ENCODE data around the gene CHST12.

Gene CHST12

GRCh38 chr7:2480070-2480408 lies 76.6 kb downstream of the CHST12 start:
- ChIA-PET CTCF (interaction anchor here (0.8 to 2.9 kb wide), 7 partner anchors 10 to 201 kb away, joined by 3 to 25 read pairs (median 6); no protein-coding TSS in a partner anchor), POLR2A (interaction anchor here (0.6 kb wide), 1 partner anchor 17 kb away, joined by 3 read pairs; no protein-coding TSS in a partner anchor)
- DNase-seq (ENCODE audit: low read depth, low spot score), result no peak
- no peak overlapping the region for H3K4me3 ChIP-seq (ENCODE audit: low read depth, low read length)
- TF ChIP-seq, protein P1, sequence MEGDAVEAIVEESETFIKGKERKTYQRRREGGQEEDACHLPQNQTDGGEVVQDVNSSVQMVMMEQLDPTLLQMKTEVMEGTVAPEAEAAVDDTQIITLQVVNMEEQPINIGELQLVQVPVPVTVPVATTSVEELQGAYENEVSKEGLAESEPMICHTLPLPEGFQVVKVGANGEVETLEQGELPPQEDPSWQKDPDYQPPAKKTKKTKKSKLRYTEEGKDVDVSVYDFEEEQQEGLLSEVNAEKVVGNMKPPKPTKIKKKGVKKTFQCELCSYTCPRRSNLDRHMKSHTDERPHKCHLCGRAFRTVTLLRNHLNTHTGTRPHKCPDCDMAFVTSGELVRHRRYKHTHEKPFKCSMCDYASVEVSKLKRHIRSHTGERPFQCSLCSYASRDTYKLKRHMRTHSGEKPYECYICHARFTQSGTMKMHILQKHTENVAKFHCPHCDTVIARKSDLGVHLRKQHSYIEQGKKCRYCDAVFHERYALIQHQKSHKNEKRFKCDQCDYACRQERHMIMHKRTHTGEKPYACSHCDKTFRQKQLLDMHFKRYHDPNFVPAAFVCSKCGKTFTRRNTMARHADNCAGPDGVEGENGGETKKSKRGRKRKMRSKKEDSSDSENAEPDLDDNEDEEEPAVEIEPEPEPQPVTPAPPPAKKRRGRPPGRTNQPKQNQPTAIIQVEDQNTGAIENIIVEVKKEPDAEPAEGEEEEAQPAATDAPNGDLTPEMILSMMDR (IDR thresholded peaks at IDR 0.05; ENCODE audit: insufficient read depth, low read length, missing control alignments), result no peak

DNA sequence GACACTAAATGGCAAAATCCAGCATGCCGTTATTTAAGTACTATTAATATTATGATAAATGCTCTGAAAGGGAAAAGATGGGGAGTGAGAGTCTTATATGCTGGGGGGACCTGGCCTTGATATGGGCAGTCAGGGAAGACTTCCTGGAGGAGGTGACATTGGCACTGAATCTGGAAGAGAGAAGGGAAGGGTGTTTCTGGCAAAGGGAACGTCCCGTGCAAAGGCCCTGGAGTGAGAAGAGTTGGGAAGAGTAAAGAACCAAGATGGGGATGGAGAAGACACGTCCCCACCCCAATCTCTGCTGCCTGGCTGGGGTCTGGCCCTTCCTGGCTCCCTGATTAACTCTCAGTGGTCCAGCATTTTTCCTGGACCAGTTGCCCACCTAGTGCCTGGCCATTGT lies 77.8 kb downstream of the CHST12 start:
- no peak for DNase-seq (ENCODE audit: low read depth, low spot score)
- ChIA-PET CTCF (interaction anchor here (1.7 to 2.9 kb wide), 2 partner anchors 11 to 16 kb away, joined by 6 to 25 read pairs; no protein-coding TSS in a partner anchor), POLR2A (no interaction called here)
- TF ChIP-seq, protein P1 (IDR thresholded peaks at IDR 0.05; ENCODE audit: insufficient read depth, low read length, missing control alignments), result no peak
- H3K4me3 ChIP-seq (ENCODE audit: low read depth, low read length), result no peak overlapping the region

GRCh38 chr7:2482725-2483451 lies 79.5 kb downstream of the CHST12 start:
- DNase-seq (ENCODE audit: low read depth, low spot score), result no peak
- POLR2A ChIA-PET, result no interaction called here
- CTCF ChIA-PET, result interaction anchor here (2.8 kb wide), 1 partner anchor 13 kb away, joined by 18 read pairs; no protein-coding TSS in a partner anchor

DNA sequence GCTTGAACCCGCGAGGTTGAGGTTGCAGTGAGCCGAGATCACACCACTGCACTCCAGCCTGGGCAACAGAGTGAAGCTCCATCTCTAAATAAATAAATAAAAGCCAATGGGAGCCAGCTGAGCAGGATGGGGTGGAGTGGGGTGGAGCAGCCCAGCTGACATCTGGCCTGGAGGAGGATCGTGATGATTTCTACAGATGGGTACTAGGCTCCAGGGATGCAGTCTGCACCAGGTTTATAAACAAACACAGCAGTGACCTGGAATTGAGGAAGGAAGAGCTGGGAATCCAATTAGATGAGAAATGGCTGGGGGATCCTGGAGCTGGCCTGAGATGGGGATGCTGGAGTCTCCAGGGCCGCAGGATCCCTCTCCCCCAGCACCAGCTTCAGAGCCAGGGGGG lies 80.1 kb downstream of the CHST12 start:
- TF ChIP-seq, protein P1 (IDR thresholded peaks at IDR 0.05; ENCODE audit: insufficient read depth, low read length, missing control alignments), result no peak
- no peak overlapping the region for H3K4me3 ChIP-seq (ENCODE audit: low read depth, low read length)
- ChIA-PET POLR2A (no interaction called here), CTCF (interaction anchor here (2.8 kb wide), 1 partner anchor 14 kb away, joined by 18 read pairs; no protein-coding TSS in a partner anchor)
- DNase-seq (ENCODE audit: low read depth, low spot score), result no peak

More at GRCh38 chr7:2482725-2483451, 79.5 kb downstream of the CHST12 start:
- TF ChIP-seq, protein P1 (IDR thresholded peaks at IDR 0.05; ENCODE audit: insufficient read depth, low read length, missing control alignments), result no peak
- H3K4me3 ChIP-seq (ENCODE audit: low read depth, low read length), result no peak overlapping the region

DNA sequence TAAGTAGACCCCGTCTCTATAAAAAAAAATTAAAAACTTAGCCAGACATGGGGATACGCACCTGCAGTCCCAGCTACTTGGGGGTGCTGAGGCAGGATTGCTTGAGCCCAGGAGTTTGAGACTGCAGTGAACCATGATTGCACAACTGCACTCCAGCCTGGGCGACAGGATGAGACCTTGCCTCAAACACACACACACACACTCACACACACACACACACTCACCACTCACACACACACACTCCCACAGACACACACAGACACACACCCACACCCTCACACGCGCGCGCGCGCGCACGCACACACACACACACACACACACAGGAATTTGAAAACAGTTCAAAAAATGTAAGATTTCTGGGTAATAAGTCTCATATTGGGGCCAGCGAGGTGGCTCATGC lies 81.5 kb downstream of the CHST12 start:
- ChIA-PET CTCF (interaction anchor here (2.8 kb wide), 1 partner anchor 15 kb away, joined by 18 read pairs; no protein-coding TSS in a partner anchor), POLR2A (no interaction called here)
- no peak overlapping the region for H3K4me3 ChIP-seq (ENCODE audit: low read depth, low read length)
- no peak for DNase-seq (ENCODE audit: low read depth, low spot score)
- TF ChIP-seq, protein P1 (IDR thresholded peaks at IDR 0.05; ENCODE audit: insufficient read depth, low read length, missing control alignments), result no peak

GRCh38 chr7:2487586-2488271 lies 84.3 kb downstream of the CHST12 start:
- no peak overlapping the region for H3K4me3 ChIP-seq (ENCODE audit: low read depth, low read length)
- DNase-seq (ENCODE audit: low read depth, low spot score), result no peak
- ChIA-PET POLR2A (no interaction called here), CTCF (interaction anchor here (0.7 to 2.2 kb wide), 4 partner anchors 9 to 192 kb away, joined by 3 to 10 read pairs (median 4); no protein-coding TSS in a partner anchor)
- TF ChIP-seq, protein P1 (IDR thresholded peaks at IDR 0.05; ENCODE audit: insufficient read depth, low read length, missing control alignments), result no peak

Measured in AG04449 (cell line).